ENCODE data around the gene TEX13A.
"Not testable (repeated sequence)": the region's sequence is repeated elsewhere in the genome, so short reads cannot be mapped to it uniquely, and the experiment has no call there.

The TEX13A gene, protein sequence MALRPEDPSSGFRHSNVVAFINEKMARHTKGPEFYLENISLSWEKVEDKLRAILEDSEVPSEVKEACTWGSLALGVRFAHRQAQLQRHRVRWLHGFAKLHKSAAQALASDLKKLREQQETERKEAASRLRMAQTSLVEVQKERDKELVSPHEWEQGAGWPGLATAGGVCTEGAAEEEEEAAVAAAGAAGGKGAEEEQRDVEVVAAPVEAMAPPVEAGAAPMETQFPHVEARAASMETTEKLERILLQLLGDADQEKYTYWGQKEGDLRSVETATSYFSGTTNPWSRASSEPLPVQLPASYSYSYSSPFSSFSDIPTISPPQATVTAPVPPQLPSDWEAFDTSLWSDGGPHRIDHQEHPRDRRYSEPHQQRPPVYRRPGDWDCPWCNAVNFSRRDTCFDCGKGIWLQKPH

DNA sequence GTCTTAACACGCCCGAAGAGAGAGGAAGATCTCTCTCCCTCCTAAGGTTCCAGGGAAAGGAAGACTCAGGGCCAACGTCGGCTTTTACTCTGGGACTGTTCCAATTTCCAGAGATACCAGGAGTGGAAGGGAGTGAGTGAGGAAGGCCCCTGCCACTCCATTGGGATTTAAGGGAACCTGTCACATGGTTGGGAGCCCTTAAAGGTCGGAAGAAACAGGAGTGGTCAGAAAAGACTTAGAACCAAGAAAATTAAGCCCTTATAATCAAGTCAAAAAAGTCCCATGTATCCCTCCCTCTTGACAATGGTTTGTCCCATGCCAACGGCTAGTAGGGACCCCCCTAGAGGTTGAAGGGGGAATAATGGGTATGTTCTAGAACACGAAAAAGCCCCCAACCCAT, at the start of gene TEX13A:
Gene TEX13A (minus strand): TSS at position 59 of the 400 bp plus-strand sequence. CDS start 297 bp downstream, outside the sequence.
- DNase-seq (ENCODE audit: low spot score): no peak

DNA sequence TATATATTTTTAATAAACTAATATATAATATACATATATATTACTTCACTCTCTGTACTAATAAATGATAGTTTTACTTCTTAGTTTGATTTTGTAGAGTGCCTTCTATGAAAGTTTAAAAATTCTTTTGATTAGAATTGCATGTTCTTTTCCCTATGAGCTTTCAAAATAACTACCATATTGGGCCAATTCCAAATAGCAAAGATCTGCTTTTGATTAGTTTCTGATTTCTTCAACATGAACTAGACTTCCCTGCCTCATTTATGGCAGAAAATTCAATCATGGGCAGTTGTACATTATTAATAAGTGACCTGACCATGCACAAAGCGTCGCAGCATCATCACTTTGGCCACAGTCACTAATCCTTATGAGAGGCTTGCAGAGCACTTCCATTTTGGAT, 48.9 kb upstream of the TEX13A start:
- no peak for DNase-seq (ENCODE audit: low spot score)

GRCh38 chrX:105267167-105267566, 46.7 kb upstream of the TEX13A start:
- no peak for DNase-seq (ENCODE audit: low spot score)

DNA sequence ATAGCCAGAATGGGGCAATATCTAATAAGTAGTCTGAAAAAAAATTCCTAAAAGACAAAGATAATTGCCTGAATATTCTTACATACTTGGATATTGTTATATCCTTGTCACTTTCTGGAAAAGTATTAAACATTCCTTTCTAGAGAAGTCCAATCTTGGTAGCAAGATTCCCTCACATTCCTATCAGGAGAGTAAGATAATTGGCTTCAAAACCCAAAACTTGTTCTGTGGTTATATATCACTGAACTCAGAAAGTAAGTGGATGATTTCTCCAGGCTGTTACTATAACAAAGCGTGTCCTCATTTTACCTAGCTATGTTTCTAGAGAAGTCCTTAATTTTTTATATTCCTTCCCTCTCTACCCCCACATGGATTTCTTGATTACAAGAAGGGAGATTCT, 46.0 kb upstream of the TEX13A start:
- DNase-seq (ENCODE audit: low spot score): no peak

- no peak for DNase-seq (ENCODE audit: low spot score)
Measured at GRCh38 chrX:105265093-105265492, 44.6 kb upstream of the TEX13A start.

GRCh38 chrX:105263801-105264200, 43.3 kb upstream of the TEX13A start:
- DNase-seq (ENCODE audit: low spot score): no peak

- no peak for DNase-seq (ENCODE audit: low spot score)
Measured at GRCh38 chrX:105263171-105263570, 42.7 kb upstream of the TEX13A start.

GRCh38 chrX:105260291-105261043, 40.0 kb upstream of the TEX13A start:
- no peak for DNase-seq (ENCODE audit: low spot score)

GRCh38 chrX:105241056-105241455, 20.6 kb upstream of the TEX13A start:
- DNase-seq (ENCODE audit: low spot score): no peak

- DNase-seq (ENCODE audit: low spot score): not testable (repeated sequence)
Measured at GRCh38 chrX:105237407-105237806, 16.9 kb upstream of the TEX13A start.

DNA sequence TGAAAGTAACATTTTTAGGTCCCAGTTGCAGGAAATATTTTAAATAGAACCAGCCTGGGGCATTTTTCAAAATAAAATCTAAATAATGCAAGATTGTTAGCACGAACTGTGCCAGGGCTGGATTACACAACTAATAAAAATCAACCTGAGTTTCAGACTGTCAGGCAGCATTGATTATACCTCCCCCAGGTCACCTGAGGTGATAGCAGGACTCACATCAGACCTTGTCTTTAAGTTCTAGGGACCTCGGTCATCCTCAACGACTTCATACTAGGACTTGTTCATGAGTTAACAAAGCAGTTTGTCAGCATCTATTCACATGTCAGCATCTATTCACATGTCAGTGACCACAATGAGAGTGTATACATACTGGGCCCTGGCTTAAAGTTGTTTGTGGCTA, 8.7 kb upstream of the TEX13A start:
- no peak for DNase-seq (ENCODE audit: low spot score)

DNA sequence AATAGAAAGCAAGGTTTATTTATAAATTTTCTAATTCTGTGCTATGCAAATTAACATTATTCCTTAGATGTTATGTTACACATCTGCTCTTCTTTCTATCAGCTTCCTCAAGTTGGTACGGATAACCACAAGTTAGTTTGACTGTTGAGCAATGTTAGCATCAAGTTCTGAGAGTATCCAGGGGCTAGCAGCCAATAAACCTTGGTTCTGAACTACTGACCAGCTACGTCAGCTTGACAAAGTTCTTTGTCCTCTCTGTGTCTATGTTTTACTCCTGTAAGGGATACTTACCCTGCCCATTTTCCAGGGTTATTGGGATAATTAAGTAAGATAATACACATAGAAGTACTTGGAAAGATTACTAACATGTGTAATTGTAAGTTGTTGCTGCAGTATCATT, 8.1 kb upstream of the TEX13A start:
- no peak for DNase-seq (ENCODE audit: low spot score)

DNA sequence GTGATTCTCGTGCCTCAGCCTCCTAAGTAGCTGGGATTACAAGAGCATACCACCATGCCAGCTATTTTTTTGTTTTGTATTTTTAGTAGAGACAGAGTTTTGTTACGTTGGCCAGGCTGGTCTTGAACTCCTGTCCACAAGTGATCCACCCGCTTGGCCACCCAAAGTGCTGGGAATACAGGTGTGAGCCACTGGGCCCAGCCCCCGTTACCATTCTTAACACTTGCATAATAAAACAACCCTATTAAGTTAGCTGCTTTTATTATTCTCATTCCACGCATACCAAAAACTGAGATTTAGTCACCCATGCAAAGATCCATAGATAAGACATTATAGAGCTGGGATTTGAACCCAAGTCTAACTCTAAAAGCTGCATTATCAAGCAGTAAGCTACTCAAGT, 6.0 kb upstream of the TEX13A start:
- no peak for DNase-seq (ENCODE audit: low spot score)

GRCh38 chrX:105221374-105221773, 880 bp upstream of the TEX13A start:
- no peak for DNase-seq (ENCODE audit: low spot score)

GRCh38 chrX:105219454-105220401, 766 bp downstream of the TEX13A start:
- DNase-seq (ENCODE audit: low spot score): no peak

DNA sequence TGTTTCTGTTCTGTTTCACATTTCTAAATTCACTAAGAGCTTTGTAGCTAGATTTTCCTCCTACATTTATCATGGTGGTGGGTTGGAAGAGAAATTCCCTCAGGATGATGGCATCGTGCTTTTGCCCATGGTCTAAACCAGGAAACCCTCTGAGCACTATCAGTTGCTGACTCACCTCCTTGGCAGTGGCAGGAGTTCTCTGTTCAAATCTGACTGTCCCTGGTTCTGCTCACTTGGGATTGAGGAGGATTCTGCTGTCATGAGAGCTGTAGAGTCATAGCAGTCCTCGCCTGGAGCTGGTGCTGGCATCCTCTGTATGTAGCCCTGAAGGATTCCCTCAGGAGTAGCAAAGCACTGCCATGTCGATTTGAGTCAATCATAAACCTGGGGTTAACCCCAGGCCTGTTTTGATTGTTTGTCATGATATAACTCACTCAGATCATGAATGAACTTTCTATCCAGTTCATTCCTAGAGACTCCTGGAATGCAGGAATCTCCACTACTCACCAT, 9.4 kb downstream of the TEX13A start:
- no peak for DNase-seq (ENCODE audit: low spot score)

- DNase-seq (ENCODE audit: low spot score): no peak
Measured at GRCh38 chrX:105210258-105210657, 10.2 kb downstream of the TEX13A start.

DNA sequence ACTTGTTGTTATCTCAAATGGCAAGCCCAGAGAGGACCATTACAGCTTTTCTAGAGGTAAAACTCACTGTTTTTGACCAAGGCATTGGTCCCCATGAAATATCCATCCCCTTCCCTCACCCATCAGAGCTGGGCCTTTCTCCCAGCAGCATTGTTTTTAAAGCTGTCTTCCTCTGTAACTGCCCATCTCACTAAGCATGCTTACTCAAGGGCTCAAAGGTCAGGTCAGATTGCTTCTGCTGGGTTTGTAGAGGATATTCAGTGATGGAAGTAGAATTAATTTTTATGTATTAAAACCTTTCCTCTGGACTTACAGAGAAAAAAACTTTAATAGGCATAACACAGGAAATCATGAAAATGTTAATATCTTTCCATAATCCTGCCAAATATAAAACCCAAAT, 11.1 kb downstream of the TEX13A start:
- DNase-seq (ENCODE audit: low spot score): no peak

DNA sequence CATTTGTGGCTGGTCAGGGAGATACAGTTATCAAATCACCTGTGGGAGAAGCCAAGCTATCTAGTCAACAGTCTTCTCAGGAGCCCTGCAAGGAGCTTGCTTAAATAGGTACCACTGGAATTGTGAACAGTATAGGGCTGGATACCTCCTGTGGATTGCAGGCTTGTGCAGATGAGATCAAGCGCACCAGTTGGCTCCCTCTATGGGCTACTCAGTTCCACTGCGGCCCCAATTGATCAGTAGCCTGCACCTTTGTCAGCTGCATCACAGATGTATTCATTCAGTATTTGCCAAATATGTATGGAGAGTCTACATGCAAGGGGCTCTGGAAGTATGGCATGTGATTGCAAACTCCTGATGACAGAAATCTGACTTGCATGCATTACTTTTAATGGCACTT, 28.6 kb downstream of the TEX13A start:
- DNase-seq (ENCODE audit: low spot score): no peak

DNA sequence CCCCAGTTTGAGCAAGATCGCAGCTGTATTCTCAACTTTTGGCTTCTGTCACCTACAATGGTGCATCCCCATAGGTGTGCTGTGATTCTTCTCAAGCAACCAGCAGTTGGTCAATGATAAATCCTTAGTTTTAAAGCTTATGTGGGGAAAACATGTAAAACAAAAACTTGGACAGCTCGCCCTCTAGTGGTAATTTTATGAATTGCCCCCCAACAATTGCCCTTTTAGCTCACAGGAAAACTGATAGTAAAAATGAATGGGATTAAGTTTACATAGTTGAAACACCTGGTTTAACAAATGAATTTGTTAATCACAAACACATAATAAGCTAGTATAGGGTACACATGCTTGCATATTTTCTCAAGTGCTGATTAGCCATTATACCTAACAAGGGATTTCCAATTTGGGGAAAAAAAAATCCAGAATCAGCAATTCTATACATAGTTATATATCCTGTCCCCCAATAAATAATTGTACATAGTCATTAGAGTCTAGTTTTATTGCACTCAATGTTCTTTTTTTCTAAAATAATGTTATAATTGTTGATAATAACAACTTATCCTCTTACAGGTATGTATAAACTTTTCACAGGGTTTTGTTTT, 30.1 kb downstream of the TEX13A start:
- DNase-seq (ENCODE audit: low spot score): peak; percentile 6

- no peak for DNase-seq (ENCODE audit: low spot score)
Measured at GRCh38 chrX:105189093-105189492, 31.4 kb downstream of the TEX13A start.

GRCh38 chrX:105179644-105180043, 40.9 kb downstream of the TEX13A start:
- no peak for DNase-seq (ENCODE audit: low spot score)

Data from hematopoietic multipotent progenitor cell treated with erythropoietin and hydrocortisone succinate and interleukin-3 and kit ligand, for 15 days (in vitro differentiated cells).